ENCODE measurements around the gene CSNK1G2. TPM values are rescaled to one million over a fixed set of nuclear protein-coding genes. Genes with fewer than 3 reads are reported as not detected.

The CSNK1G2 gene
- total and polyA plus RNA-seq, 2 of the 13 experiments (the other 11 are each of a cell fraction or from before 2014, with no cell fraction given) = 53.8 to 72.5 TPM

GRCh38 chr19:2026770-2027169 lies 85.8 kb downstream of the CSNK1G2 start (continued):
- TF ChIP-seq ZNF407 (CRISPR knock-in tag; IDR thresholded peaks at IDR 0.05; ENCODE audit: not compliant biosample characterization) (no peak), HNF4G (IDR thresholded peaks at IDR 0.05; ENCODE audit: borderline replicate concordance, low read depth, low read length) (peak; percentile 83), HNF4G (CRISPR knock-in tag; IDR thresholded peaks at IDR 0.05; ENCODE audit: borderline replicate concordance, low read depth) (0 out of 2 replicates have a peak, but pooled peaks have one; percentile 31), ZNF629 (CRISPR knock-in tag; conservative IDR thresholded peaks at IDR 0.05) (peak; percentile 96), CENPT (CRISPR knock-in tag; IDR thresholded peaks at IDR 0.05; ENCODE audit: low read depth) (no peak), ZNF570 (CRISPR knock-in tag; IDR thresholded peaks at IDR 0.05; ENCODE audit: borderline replicate concordance) (no peak), ZNF510 (CRISPR knock-in tag; IDR thresholded peaks at IDR 0.05; ENCODE audit: low read depth) (no peak), ZNF749 (CRISPR knock-in tag; IDR thresholded peaks at IDR 0.05; ENCODE audit: borderline replicate concordance) (no peak), ZMYM2 (CRISPR knock-in tag; IDR thresholded peaks at IDR 0.05) (peak; percentile 92)
- TF ChIP-seq, protein P1, sequence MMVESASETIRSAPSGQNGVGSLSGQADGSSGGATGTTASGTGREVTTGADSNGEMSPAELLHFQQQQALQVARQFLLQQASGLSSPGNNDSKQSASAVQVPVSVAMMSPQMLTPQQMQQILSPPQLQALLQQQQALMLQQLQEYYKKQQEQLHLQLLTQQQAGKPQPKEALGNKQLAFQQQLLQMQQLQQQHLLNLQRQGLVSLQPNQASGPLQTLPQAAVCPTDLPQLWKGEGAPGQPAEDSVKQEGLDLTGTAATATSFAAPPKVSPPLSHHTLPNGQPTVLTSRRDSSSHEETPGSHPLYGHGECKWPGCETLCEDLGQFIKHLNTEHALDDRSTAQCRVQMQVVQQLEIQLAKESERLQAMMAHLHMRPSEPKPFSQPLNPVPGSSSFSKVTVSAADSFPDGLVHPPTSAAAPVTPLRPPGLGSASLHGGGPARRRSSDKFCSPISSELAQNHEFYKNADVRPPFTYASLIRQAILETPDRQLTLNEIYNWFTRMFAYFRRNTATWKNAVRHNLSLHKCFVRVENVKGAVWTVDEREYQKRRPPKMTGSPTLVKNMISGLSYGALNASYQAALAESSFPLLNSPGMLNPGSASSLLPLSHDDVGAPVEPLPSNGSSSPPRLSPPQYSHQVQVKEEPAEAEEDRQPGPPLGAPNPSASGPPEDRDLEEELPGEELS (CRISPR knock-in tag; IDR thresholded peaks at IDR 0.05) = no peak
- TF ChIP-seq, protein P2, sequence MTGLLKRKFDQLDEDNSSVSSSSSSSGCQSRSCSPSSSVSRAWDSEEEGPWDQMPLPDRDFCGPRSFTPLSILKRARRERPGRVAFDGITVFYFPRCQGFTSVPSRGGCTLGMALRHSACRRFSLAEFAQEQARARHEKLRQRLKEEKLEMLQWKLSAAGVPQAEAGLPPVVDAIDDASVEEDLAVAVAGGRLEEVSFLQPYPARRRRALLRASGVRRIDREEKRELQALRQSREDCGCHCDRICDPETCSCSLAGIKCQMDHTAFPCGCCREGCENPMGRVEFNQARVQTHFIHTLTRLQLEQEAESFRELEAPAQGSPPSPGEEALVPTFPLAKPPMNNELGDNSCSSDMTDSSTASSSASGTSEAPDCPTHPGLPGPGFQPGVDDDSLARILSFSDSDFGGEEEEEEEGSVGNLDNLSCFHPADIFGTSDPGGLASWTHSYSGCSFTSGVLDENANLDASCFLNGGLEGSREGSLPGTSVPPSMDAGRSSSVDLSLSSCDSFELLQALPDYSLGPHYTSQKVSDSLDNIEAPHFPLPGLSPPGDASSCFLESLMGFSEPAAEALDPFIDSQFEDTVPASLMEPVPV (CRISPR knock-in tag; IDR thresholded peaks at IDR 0.05) = no peak
